ENCODE data around the gene PIAS4. TPM values are rescaled to one million over a fixed set of nuclear protein-coding genes. Genes with fewer than 3 reads are reported as not detected.

The PIAS4 gene
- polyA plus RNA-seq, 1 experiment: 9.0 TPM

GRCh38 chr19:4012975-4013634 is 5.6 kb downstream of the PIAS4 start:
- Histone ChIP-seq H3K27me3 (ENCODE audit: control insufficient read depth, insufficient read depth, low read length) (no peaks in the 10 kb centered on the region), H3K27ac (ENCODE audit: low read depth, low read length) (no peak overlapping the region), H3K9me3 (ENCODE audit: control insufficient read depth, insufficient read depth, low read length) (no peaks in the 10 kb centered on the region; the same call in 1 of the 2 replicates), H3K4me3 (ENCODE audit: low read depth, low read length) (no peak overlapping the region)
- no peak for DNase-seq (ENCODE audit: low read depth, low spot score)
- POLR2A ChIA-PET: no interaction called here
- TF ChIP-seq CTCF (IDR thresholded peaks at IDR 0.05; ENCODE audit: low read depth, low read length): no peak
- CTCF ChIA-PET: interaction anchor here (1.7 kb wide), 1 partner anchor 26 kb away, joined by 4 read pairs; no protein-coding TSS in a partner anchor

GRCh38 chr19:4013886-4014540 is 6.5 kb downstream of the PIAS4 start:
- no peak for TF ChIP-seq CTCF (IDR thresholded peaks at IDR 0.05; ENCODE audit: low read depth, low read length)
- no peak overlapping the region for H3K4me3 ChIP-seq (ENCODE audit: low read depth, low read length)
- CTCF ChIA-PET: interaction anchor here (1.7 kb wide), 1 partner anchor 27 kb away, joined by 4 read pairs; no protein-coding TSS in a partner anchor
- POLR2A ChIA-PET: no interaction called here
- no peak for DNase-seq (ENCODE audit: low read depth, low spot score)
- no peak overlapping the region for H3K27ac ChIP-seq (ENCODE audit: low read depth, low read length)
- no peaks in the 10 kb centered on the region for H3K27me3 ChIP-seq (ENCODE audit: control insufficient read depth, insufficient read depth, low read length)
- no peaks in the 10 kb centered on the region; the same call in 1 of the 2 replicates for H3K9me3 ChIP-seq (ENCODE audit: control insufficient read depth, insufficient read depth, low read length)

DNA sequence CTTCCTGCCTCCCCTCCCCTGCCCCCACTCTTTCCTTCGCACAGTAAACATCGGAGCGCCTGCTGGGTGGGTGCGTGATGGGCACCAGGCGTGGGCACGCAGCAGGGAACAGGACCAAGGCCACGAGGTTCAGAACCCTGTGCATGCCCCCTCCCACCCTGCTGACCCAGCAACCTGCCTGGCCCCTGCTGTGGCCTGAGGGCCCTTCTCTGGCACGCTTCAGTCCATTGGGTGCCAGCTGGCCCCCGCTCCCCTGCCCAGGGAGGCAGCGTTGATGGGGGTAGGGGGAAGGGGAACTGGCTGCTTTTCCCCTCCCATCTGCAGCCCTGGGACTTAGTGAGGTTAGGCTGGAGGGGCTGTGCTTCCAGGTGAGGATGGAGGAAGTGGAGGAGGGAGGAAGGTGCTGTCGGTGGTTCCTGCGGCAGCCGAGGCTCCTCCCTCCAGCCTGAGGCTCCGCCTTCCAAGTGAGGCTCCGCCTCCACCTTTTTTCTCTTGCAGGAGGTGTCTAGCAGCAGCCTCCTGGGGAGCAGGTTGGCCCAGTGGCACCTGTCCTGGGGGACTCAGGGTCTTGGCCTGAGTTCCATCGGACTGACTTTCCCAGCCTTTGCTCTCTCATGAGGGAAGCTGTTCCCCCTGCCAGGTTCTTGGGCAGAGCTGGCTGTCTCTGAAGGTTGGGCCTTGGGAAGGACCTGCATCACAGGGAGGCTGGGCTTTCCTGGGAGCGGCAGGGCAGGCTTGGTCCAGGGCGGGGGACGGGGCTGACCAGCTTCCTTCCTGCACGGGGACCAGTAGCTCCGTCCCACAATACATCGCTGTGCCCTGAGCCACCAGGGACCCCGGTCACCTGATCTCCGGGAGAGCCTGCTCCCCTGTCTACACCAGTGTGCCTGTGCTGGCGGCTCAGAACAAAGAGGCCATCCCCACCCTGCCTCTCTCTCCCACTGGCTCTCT is 7.3 kb downstream of the PIAS4 start:
- ChIA-PET POLR2A (no interaction called here), CTCF (no interaction called here)
- no peak overlapping the region for H3K4me3 ChIP-seq (ENCODE audit: low read depth, low read length)
- TF ChIP-seq CTCF (IDR thresholded peaks at IDR 0.05; ENCODE audit: low read depth, low read length): no peak
- H3K27ac ChIP-seq (ENCODE audit: low read depth, low read length): peak overlapping the region; percentile 52
- H3K27me3 ChIP-seq (ENCODE audit: control insufficient read depth, insufficient read depth, low read length): no peaks in the 10 kb centered on the region
- H3K9me3 ChIP-seq (ENCODE audit: control insufficient read depth, insufficient read depth, low read length): no peaks in the 10 kb centered on the region; the same call in 1 of the 2 replicates
- DNase-seq (ENCODE audit: low read depth, low spot score): no peak

DNA sequence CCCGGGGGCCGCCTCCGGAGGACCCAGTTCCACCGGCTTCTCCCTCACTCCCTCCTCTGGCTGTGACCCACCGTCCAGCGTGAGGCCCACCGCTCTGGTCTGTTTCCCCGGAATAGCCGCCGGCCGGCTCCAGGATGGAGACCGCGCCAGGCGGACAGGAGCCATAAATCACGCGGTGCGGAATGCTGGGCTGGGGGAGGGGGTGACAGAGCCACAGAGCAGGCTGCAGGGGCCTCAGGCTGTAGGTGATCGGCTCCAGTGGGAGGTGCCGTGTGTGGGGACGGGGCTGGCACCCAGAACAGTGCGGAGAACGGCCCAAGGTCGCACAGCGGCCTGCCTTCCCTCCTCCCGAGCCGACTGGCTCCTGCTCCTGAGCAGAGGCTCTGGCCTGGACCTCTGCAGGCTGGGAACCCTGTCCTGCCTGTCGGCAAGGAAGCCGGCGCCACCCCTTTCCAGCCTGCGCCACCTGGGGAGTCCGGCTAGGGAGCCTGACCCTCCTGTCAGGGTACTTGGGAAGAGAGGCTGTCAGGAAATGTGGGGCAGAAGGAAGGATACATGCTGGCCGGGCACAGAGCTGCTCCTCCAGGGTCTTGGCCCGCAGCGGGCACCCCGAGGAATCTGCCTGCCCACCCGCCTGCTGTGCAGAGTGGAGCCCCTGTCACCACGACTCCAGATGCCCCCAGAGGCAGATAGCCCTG is 8.3 kb downstream of the PIAS4 start:
- no peak for TF ChIP-seq CTCF (IDR thresholded peaks at IDR 0.05; ENCODE audit: low read depth, low read length)
- Histone ChIP-seq H3K27ac (ENCODE audit: low read depth, low read length) (no peak overlapping the region), H3K4me3 (ENCODE audit: low read depth, low read length) (no peak overlapping the region), H3K9me3 (ENCODE audit: control insufficient read depth, insufficient read depth, low read length) (no peaks in the 10 kb centered on the region; the same call in 1 of the 2 replicates), H3K27me3 (ENCODE audit: control insufficient read depth, insufficient read depth, low read length) (no peaks in the 10 kb centered on the region)
- ChIA-PET POLR2A (no interaction called here), CTCF (no interaction called here)
- DNase-seq (ENCODE audit: low read depth, low spot score): no peak

Data from AG04450 (cell line).